RWPE2 (cell line): Measurements from ENCODE around the gene SEMA4F.
"Not testable (repeated sequence)": the region's sequence is repeated elsewhere in the genome, so short reads cannot be mapped to it uniquely, and the experiment has no call there.

Experiments
- ATAC-seq: fragments of 200-7000 bp; cut with Tn5 transposase; 3 replicates; pipeline ENCODE4 v1.9.1; 2021; ENCODE audit warnings: low read depth
- DNase-seq: peaks from one replicate; pipeline ENCODE4 v3.0.0-alpha.2; 2020; ENCODE audit warnings: low spot score
- H3K27ac ChIP-seq: fragments of 450-650 bp; 2 replicates; pipeline ENCODE4 v1.5.1; 2017; ENCODE audit warnings: mild to moderate bottlenecking; ENCODE audit not compliant: poor library complexity, severe bottlenecking
- H3K27me3 ChIP-seq: fragments of 250-450 bp; sonication (Bioruptor Pico); 2 replicates; pipeline ENCODE4 v1.5.1; 2021; ENCODE audit warnings: mild to moderate bottlenecking, moderate library complexity; ENCODE audit not compliant: insufficient read depth, poor library complexity, severe bottlenecking
- H3K36me3 ChIP-seq: fragments of 250-450 bp; sonication (Bioruptor Pico); 2 replicates; pipeline ENCODE4 v1.5.1; 2020; ENCODE audit warnings: low read depth, mild to moderate bottlenecking, moderate library complexity
- H3K4me1 ChIP-seq: fragments of 250-450 bp; sonication (Bioruptor Pico); 2 replicates; pipeline ENCODE4 v1.5.1; 2021; ENCODE audit warnings: mild to moderate bottlenecking, moderate library complexity; ENCODE audit not compliant: insufficient read depth, poor library complexity, severe bottlenecking
- H3K4me3 ChIP-seq: fragments of 250-450 bp; sonication (Bioruptor Pico); 2 replicates; pipeline ENCODE4 v1.5.1; 2021; ENCODE audit warnings: mild to moderate bottlenecking, moderate library complexity; ENCODE audit not compliant: severe bottlenecking
- H3K9me3 ChIP-seq: fragments of 250-450 bp; sonication (Bioruptor Pico); 2 replicates; pipeline ENCODE4 v1.5.1; 2021; ENCODE audit warnings: mild to moderate bottlenecking, moderate library complexity; ENCODE audit not compliant: severe bottlenecking
- CTCF ChIP-seq: fragments of 450-650 bp; IDR thresholded peaks from one replicate; pipeline ENCODE4 v1.5.1; 2017; ENCODE audit warnings: mild to moderate bottlenecking, moderate library complexity; ENCODE audit not compliant: poor library complexity, severe bottlenecking

SEMA4F gene

GRCh38 chr2:74619651-74620297, 34.3 kb upstream of the SEMA4F start:
- Histone ChIP-seq H3K4me3 (no peak overlapping the region), H3K27me3 (no peaks in the 10 kb centered on the region), H3K4me1 (no peaks in the 10 kb centered on the region), H3K36me3 (no peaks in the 10 kb centered on the region), H3K9me3 (no peaks in the 10 kb centered on the region), H3K27ac (no peak overlapping the region)
- ATAC-seq = no peak
- DNase-seq = no peak
- no peak for TF ChIP-seq CTCF

GRCh38 chr2:74620671-74621070, 33.4 kb upstream of the SEMA4F start:
- DNase-seq = no peak
- H3K27ac ChIP-seq = no peak overlapping the region

GRCh38 chr2:74625658-74626425, 28.2 kb upstream of the SEMA4F start:
- no peak overlapping the region for H3K4me3 ChIP-seq
- DNase-seq = no peak
- no peak for TF ChIP-seq CTCF
- no peaks in the 10 kb centered on the region for H3K27me3 ChIP-seq
- no peak overlapping the region for H3K27ac ChIP-seq
- no peak for ATAC-seq
- H3K9me3 ChIP-seq = no peaks in the 10 kb centered on the region
- H3K36me3 ChIP-seq = no peaks in the 10 kb centered on the region
- H3K4me1 ChIP-seq = no peaks in the 10 kb centered on the region

More at GRCh38 chr2:74620671-74621070, 33.4 kb upstream of the SEMA4F start:
- H3K27me3 ChIP-seq = no peaks in the 10 kb centered on the region
- no peak for ATAC-seq
- H3K9me3 ChIP-seq = no peaks in the 10 kb centered on the region
- H3K4me1 ChIP-seq = no peaks in the 10 kb centered on the region
- H3K4me3 ChIP-seq = no peak overlapping the region
- no peak for TF ChIP-seq CTCF
- no peaks in the 10 kb centered on the region for H3K36me3 ChIP-seq

GRCh38 chr2:74628538-74629105, 25.4 kb upstream of the SEMA4F start:
- no peaks in the 10 kb centered on the region for H3K4me1 ChIP-seq
- ATAC-seq = no peak
- no peak for TF ChIP-seq CTCF
- H3K36me3 ChIP-seq = no peaks in the 10 kb centered on the region
- DNase-seq = no peak
- no peak overlapping the region for H3K27ac ChIP-seq
- H3K27me3 ChIP-seq = no peaks in the 10 kb centered on the region
- H3K4me3 ChIP-seq = no peak overlapping the region
- no peaks in the 10 kb centered on the region for H3K9me3 ChIP-seq

- H3K27ac ChIP-seq, H3K36me3 ChIP-seq, H3K4me1 ChIP-seq, DNase-seq, H3K4me3 ChIP-seq, H3K27me3 ChIP-seq, H3K9me3 ChIP-seq, ATAC-seq: not testable (repeated sequence)
Measured at GRCh38 chr2:74630454-74630853, 23.6 kb upstream of the SEMA4F start.
